Lung (tissue), 12 donors: ENCODE data around the gene TSR3. TPM values are rescaled to one million over a fixed set of nuclear protein-coding genes. Genes with fewer than 3 reads are reported as not detected.

Source experiments
- ATAC-seq: fragments of 200-7000 bp; cut with Tn5 transposase; one replicate; pipeline ENCODE4 v1.9.1; 2020; ENCODE audit warnings: moderate number of reproducible peaks; ENCODE audit not compliant: insufficient read depth, low FRiP score
- DNase-seq, 3 donors: peaks; one replicate each; pipeline ENCODE4 v3.0.0-alpha.2; 2013 to 2017
- H3K27ac ChIP-seq, 2 donors: one replicate each; pipeline ENCODE4 v1.5.1; 2013; ENCODE audit warnings: mild to moderate bottlenecking in 2 of 2, moderate library complexity in 2 of 2, control low read depth in 1 of 2, inconsistent platforms in 1 of 2, low read depth in 1 of 2, low read length in 1 of 2
- H3K27me3 ChIP-seq, 3 donors: one replicate each; pipeline ENCODE4 v1.5.1; 2013; ENCODE audit warnings: low read length in 2 of 3; ENCODE audit not compliant: control insufficient read depth in 3 of 3, insufficient read depth in 3 of 3
- H3K36me3 ChIP-seq, 4 donors: one replicate each; pipeline ENCODE4 v1.5.1; 2013; ENCODE audit warnings: low read length in 4 of 4, mild to moderate bottlenecking in 1 of 4, moderate library complexity in 1 of 4; ENCODE audit not compliant: control insufficient read depth in 4 of 4, insufficient read depth in 4 of 4
- H3K4me1 ChIP-seq, 5 donors: one replicate each; pipeline ENCODE4 v1.5.1; 2013; ENCODE audit warnings: low read length in 5 of 5, mild to moderate bottlenecking in 2 of 5, moderate library complexity in 1 of 5; ENCODE audit not compliant: control insufficient read depth in 5 of 5, insufficient read depth in 5 of 5
- H3K4me3 ChIP-seq: one replicate; pipeline ENCODE4 v1.5.1; 2013; ENCODE audit warnings: mild to moderate bottlenecking, control low read depth, moderate library complexity
- H3K9ac ChIP-seq, 2 donors: one replicate each; pipeline ENCODE4 v1.5.1; 2013; ENCODE audit warnings: low read length in 2 of 2, control low read depth in 1 of 2; ENCODE audit not compliant: insufficient read depth in 1 of 2
- H3K9me3 ChIP-seq, 4 donors: one replicate each; pipeline ENCODE4 v1.5.1; 2013; ENCODE audit warnings: low read length in 3 of 4, mild to moderate bottlenecking in 1 of 4, moderate library complexity in 1 of 4; ENCODE audit not compliant: control insufficient read depth in 4 of 4, insufficient read depth in 3 of 4
- CTCF ChIP-seq: IDR thresholded peaks from 2 replicates; pipeline ENCODE4 v1.5.1; 2012; ENCODE audit warnings: mild to moderate bottlenecking; ENCODE audit errors: control extremely low read depth, extremely low read depth
- WGBS, 2 donors: extraction: QIAGEN DNeasy Blood & Tissue Kit; methylation state at CpG; one replicate each; pipeline ENCODE4 v1.1.7; 2013; 5-methylcytosine and 5-hydroxymethylcytosine counted together
- polyA plus RNA-seq, 2 donors: library from polyadenylated mRNA; stranded (reverse); fragments of 200-250 nt; gene quantifications; one replicate each; pipeline ENCODE4 v1.2.1, GENCODE V29; 2013
- total RNA-seq, 2 donors: library from RNA; depleted of rRNA in 1 of 2; stranded (reverse); fragments of >200 nt in 1 of 2; gene quantifications; one replicate each; pipeline ENCODE4 v1.2.1, GENCODE V29; 2014 to 2021
- donor health status: control.
- donor health status: control.
- donor health status: Bipolar disorder and iron deficiency.
- donor health status: healthy.
- donor health status: DM: yes; HTN: yes; CAD: no.

The TSR3 gene
- total and polyA plus RNA-seq, 4 donors, result 32.5 to 66.4 (median 56.6) TPM

DNA sequence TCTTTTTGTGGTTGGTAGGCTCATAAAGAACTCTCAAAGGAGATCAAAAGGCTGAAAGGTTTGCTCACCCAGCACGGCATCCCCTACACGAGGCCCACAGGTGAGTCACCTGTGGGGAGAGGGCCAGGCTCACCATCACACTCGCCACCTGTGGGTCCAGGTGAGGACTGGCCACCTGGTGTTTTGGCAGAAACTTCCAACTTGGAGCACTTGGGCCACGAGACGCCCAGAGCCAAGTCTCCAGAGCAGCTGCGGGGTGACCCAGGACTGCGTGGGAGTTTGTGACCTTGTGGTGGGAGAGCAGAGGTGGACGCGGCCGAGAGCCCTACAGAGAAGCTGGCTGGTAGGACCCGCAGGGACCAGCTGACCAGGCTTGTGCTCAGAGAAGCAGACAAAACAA lies 11.1 kb upstream of the TSR3 start:
- DNase-seq, result no peak
- no peak for ATAC-seq
- Histone ChIP-seq H3K4me3 (no peak overlapping the region), H3K36me3 (peaks cover 3 to 60% (median 20%) of the 10 kb centered on the region in 4 donors), H3K4me1 (no peaks in the 10 kb centered on the region), H3K27ac (no peak overlapping the region), H3K9ac (no peak overlapping the region), H3K27me3 (no peaks in the 10 kb centered on the region), H3K9me3 (no peaks in the 10 kb centered on the region)
- WGBS, 2 donors, result 90 to 92% methylated on average over 11 of the region's 11 CpGs
- no peak for TF ChIP-seq CTCF

GRCh38 chr16:1361685-1362360 lies 10.1 kb upstream of the TSR3 start:
- Histone ChIP-seq H3K9me3 (no peaks in the 10 kb centered on the region), H3K27me3 (no peaks in the 10 kb centered on the region), H3K9ac (no peak overlapping the region), H3K4me1 (no peaks in the 10 kb centered on the region), H3K36me3 (peaks cover 3 to 53% (median 19%) of the 10 kb centered on the region in 4 donors), H3K27ac (no peak overlapping the region), H3K4me3 (no peak overlapping the region)
- 96 to 98% methylated on average over 43 of the region's 43 CpGs for WGBS, 2 donors
- ATAC-seq, result no peak
- DNase-seq, result no peak
- no peak for TF ChIP-seq CTCF

- no peak overlapping the region for H3K9ac ChIP-seq
- TF ChIP-seq CTCF, result no peak
- DNase-seq, result no peak
- no peak overlapping the region for H3K4me3 ChIP-seq
- H3K4me1 ChIP-seq, result no peaks in the 10 kb centered on the region
- peaks cover 0 to 26% (median 10%) of the 10 kb centered on the region in 4 donors for H3K36me3 ChIP-seq
- H3K27ac ChIP-seq, result no peak overlapping the region
- H3K27me3 ChIP-seq, result no peaks in the 10 kb centered on the region
- no peak for ATAC-seq
- H3K9me3 ChIP-seq, result no peaks in the 10 kb centered on the region
- 88 to 92% methylated on average over 19 of the region's 19 CpGs for WGBS, 2 donors
Observed at GRCh38 chr16:1357906-1358566, 6.4 kb upstream of the TSR3 start.
